Brain pericyte (primary cell): ENCODE results near the gene TXN.
"Not testable (repeated sequence)": the region's sequence is repeated elsewhere in the genome, so short reads cannot be mapped to it uniquely, and the experiment has no call there.

ENCODE experiments used
- DNase-seq: peaks from one replicate; pipeline ENCODE4 v3.0.0-alpha.2; 2012; ENCODE audit warnings: low read depth, low spot score

TXN gene

GRCh38 chr9:110208031-110208430 is 48.3 kb downstream of the TXN start, which contains the start of gene C9orf152:
TSS of gene C9orf152 (minus strand) at chr9:110208159. CDS start at chr9:110207579, 580 bp downstream.
- no peak for DNase-seq

- DNase-seq, result no peak
Observed at GRCh38 chr9:110207071-110207641, 49.2 kb downstream of the TXN start.

- DNase-seq, result no peak
Observed at GRCh38 chr9:110206389-110206788, 49.9 kb downstream of the TXN start.

- DNase-seq, result not testable (repeated sequence)
Observed at GRCh38 chr9:110205612-110206011, 50.7 kb downstream of the TXN start.

GRCh38 chr9:110202232-110202631 is 54.1 kb downstream of the TXN start:
- DNase-seq, result no peak

- no peak for DNase-seq
Observed at GRCh38 chr9:110199643-110200042, 56.7 kb downstream of the TXN start.

- DNase-seq, result no peak
Observed at GRCh38 chr9:110198357-110198756, 58.0 kb downstream of the TXN start.

- DNase-seq, result no peak
Observed at GRCh38 chr9:110197330-110198187, 58.7 kb downstream of the TXN start.

GRCh38 chr9:110196084-110196499 is 60.2 kb downstream of the TXN start:
- not testable (repeated sequence) for DNase-seq
